Aorta (tissue), 5 donors: ENCODE data around the gene SMIM45. TPM values are rescaled to one million over a fixed set of nuclear protein-coding genes. Genes with fewer than 3 reads are reported as not detected.

Experiments used
- ATAC-seq: fragments of 200-7000 bp; cut with Tn5 transposase; one replicate; pipeline ENCODE4 v1.9.1; 2022; ENCODE audit warnings: moderate library complexity; ENCODE audit not compliant: low FRiP score
- DNase-seq, 2 donors: peaks; one replicate each; pipeline ENCODE4 v3.0.0-alpha.2; 2020
- H3K27ac ChIP-seq, 2 donors: one replicate each; pipeline ENCODE4 v1.5.1; 2013; ENCODE audit warnings: low read length in 2 of 2, mild to moderate bottlenecking in 2 of 2, moderate library complexity in 2 of 2, control low read depth in 1 of 2, inconsistent platforms in 1 of 2, low read depth in 1 of 2
- H3K27me3 ChIP-seq, 2 donors: one replicate each; pipeline ENCODE4 v1.6.1; 2013; ENCODE audit warnings: control low read depth in 1 of 2, low read length in 1 of 2, mild to moderate bottlenecking in 1 of 2, moderate library complexity in 1 of 2; ENCODE audit not compliant: insufficient read depth in 2 of 2, control insufficient read depth in 1 of 2
- H3K36me3 ChIP-seq, 2 donors: one replicate each; pipeline ENCODE4 v1.6.1; 2013; ENCODE audit warnings: control low read depth in 1 of 2, low read length in 1 of 2, mild to moderate bottlenecking in 1 of 2; ENCODE audit not compliant: insufficient read depth in 2 of 2, control insufficient read depth in 1 of 2
- H3K4me1 ChIP-seq, 2 donors: one replicate each; pipeline ENCODE4 v1.6.1; 2013; ENCODE audit warnings: low read length in 2 of 2, control low read depth in 1 of 2, mild to moderate bottlenecking in 1 of 2, moderate library complexity in 1 of 2; ENCODE audit not compliant: insufficient read depth in 2 of 2, control insufficient read depth in 1 of 2
- H3K4me3 ChIP-seq, 2 donors: one replicate each; pipeline ENCODE4 v1.5.1; 2013; ENCODE audit warnings: low read length in 2 of 2, control low read depth in 1 of 2, mild to moderate bottlenecking in 1 of 2
- H3K9me3 ChIP-seq: one replicate; pipeline ENCODE4 v1.6.1; 2013; ENCODE audit warnings: mild to moderate bottlenecking, low read length; ENCODE audit not compliant: control insufficient read depth
- WGBS, 2 donors: extraction: QIAGEN DNeasy Blood & Tissue Kit; methylation state at CpG; one replicate each; pipeline ENCODE4 v1.1.7; 2013; 5-methylcytosine and 5-hydroxymethylcytosine counted together
- intact Hi-C, 2 donors: fragments of 100-400 bp; cut with DNase I; formaldehyde crosslinking; loops; one replicate each; pipeline versions ENCODE4 v1.14.2 to v1.15.0; 2022
- polyA plus RNA-seq, 2 donors: library from polyadenylated mRNA; stranded (reverse); fragments of 200-250 nt; gene quantifications; one replicate each; pipeline ENCODE4 v1.2.3, GENCODE V29; 2013
- total RNA-seq, 2 donors: library from RNA; stranded (reverse); fragmentation: NEBNext Ultra II Directional; extraction: Animal tissue kit (Norgen Biotek cat#: 25700); gene quantifications; one replicate each; pipeline ENCODE4 v1.2.1, GENCODE V29; 2021
- donor health status: healthy with polysubstance abuse.
- donor health status: Bipolar disorder and iron deficiency.
- donor health status: DM: no; HTN: no; CAD: no.
- donor health status: DM: no; HTN: no; CAD: no.
- donor health status: DM: yes; HTN: yes; CAD: no.

Gene SMIM45

DNA sequence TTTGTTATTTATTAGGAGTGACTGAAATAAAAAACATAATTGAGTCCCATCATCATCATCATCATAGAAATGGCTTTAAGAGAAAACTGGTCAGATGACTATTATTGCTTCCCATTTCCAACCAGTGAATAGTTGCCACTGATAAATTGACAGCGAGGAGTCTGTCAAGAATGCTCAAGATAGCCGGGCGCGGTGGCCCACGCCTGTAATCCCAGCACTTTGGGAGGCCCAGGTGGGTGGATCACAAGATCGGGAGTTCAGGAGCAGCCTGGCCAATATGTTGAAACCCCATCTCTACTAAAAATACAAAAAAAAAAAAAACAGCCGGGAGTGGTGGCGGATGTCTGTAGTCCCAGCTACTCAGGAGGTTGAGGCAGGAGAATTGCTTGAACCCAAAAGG is 48.5 kb downstream of the SMIM45 start:
- DNase-seq (peak in 1 of 2 donors; percentile 55), ATAC-seq (no peak)
- H3K27me3 ChIP-seq = no peaks in the 10 kb centered on the region
- no peak overlapping the region for H3K27ac ChIP-seq
- peaks cover 2% of the 10 kb centered on the region for H3K9me3 ChIP-seq
- H3K36me3 ChIP-seq = no peaks in the 10 kb centered on the region
- 93 to 96% methylated on average over 8 of the region's 8 CpGs for WGBS, 2 donors
- no peaks in the 10 kb centered on the region for H3K4me1 ChIP-seq
- intact Hi-C loops = no loop called here
- H3K4me3 ChIP-seq = no peak overlapping the region

DNA sequence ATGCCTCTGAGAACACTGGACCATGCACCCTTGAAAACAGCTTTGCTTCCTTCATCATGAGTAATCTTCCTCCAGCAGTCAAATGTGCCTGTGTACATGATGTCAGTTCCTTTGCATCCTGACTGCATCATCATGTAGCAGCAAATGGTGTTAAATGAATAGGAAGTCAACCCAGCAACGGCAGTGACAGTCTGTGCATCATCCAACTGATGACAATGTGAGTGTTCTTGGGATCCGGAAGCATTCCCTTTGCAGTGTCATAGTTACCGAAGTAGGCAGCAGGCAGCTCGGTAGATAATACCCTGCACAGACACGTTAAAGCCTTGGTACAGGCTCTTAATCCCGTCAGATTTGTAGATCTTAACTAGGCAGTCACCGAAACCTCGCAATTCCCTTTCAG is 49.2 kb downstream of the SMIM45 start:
- H3K36me3 ChIP-seq = no peaks in the 10 kb centered on the region
- H3K27ac ChIP-seq = no peak overlapping the region
- no peak overlapping the region for H3K4me3 ChIP-seq
- intact Hi-C loops = no loop called here
- H3K27me3 ChIP-seq = no peaks in the 10 kb centered on the region
- H3K4me1 ChIP-seq = no peaks in the 10 kb centered on the region
- WGBS, 2 donors = 83 to 88% methylated on average over 8 of the region's 8 CpGs
- no peak for ATAC-seq
- DNase-seq = no peak
- H3K9me3 ChIP-seq = peaks cover 2% of the 10 kb centered on the region

DNA sequence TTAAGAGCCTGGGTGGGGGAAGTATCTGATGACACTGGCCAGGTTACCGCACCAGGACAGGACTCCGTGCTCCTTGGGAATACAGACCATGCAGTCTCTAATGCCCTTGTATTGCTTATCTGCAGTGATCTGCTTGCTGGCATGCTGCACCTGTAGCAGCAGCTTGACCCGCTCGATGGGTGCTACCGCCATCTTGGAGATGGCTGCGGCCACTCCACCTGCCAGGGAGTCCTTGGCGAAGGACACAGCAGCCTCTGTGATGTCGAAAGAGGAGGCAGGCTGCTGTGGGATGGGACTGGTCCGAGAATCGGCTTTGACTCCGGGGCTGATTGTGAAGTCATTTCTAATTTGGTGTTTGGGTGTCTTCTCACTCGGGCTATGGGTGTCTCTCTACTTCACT is 49.8 kb downstream of the SMIM45 start:
- DNase-seq = no peak
- intact Hi-C loops = no loop called here
- Histone ChIP-seq H3K27ac (no peak overlapping the region), H3K27me3 (no peaks in the 10 kb centered on the region), H3K9me3 (peaks cover 2% of the 10 kb centered on the region), H3K4me3 (no peak overlapping the region), H3K36me3 (no peaks in the 10 kb centered on the region), H3K4me1 (no peaks in the 10 kb centered on the region)
- 94 to 96% methylated on average over 12 of the region's 12 CpGs for WGBS, 2 donors
- no peak for ATAC-seq

DNA sequence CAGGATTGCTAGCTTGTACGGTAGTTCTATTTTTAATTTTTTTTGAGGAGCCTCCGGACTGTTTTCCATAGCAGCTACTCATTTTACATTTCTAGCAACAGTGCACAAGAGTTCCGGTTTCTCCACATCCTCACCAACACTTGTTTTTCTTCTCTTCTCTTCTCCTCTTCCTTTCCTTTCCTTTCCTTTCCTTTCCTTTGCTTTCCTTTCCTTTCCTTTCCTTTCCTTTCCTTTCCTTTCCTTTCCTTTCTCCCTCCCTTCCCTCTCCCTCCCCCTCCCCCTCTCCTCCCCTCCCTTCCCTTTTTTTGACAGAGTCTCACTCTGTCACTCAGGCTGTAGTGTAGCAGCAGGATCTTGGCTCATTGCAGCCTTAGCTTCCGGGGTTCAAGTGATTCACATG is 56.0 kb downstream of the SMIM45 start:
- DNase-seq = no peak
- H3K4me1 ChIP-seq = no peaks in the 10 kb centered on the region
- no peaks in the 10 kb centered on the region for H3K36me3 ChIP-seq
- no peaks in the 10 kb centered on the region for H3K27me3 ChIP-seq
- no peak for ATAC-seq
- WGBS, 2 donors = 68 to 78% methylated on average over 4 of the region's 4 CpGs
- H3K9me3 ChIP-seq = no peaks in the 10 kb centered on the region
- H3K27ac ChIP-seq = no peak overlapping the region
- no peak overlapping the region for H3K4me3 ChIP-seq
- intact Hi-C loops = no loop called here

Other genes with a start within 250 kb of the SMIM45 start
- 1 to 10 TPM; 4.1 to 7.3 TPM for gene CCDC134, start 151.5 kb upstream of the SMIM45 start, total RNA-seq
- gene CCDC134, start 151.5 kb upstream of the SMIM45 start, polyA plus RNA-seq = 1 to 10 TPM in 1 of 2 donors, not detected in 1; 1.0 TPM
- gene SREBF2, start 119.0 kb upstream of the SMIM45 start, total RNA-seq = 10 to 100 TPM; 68.2 to 86.3 TPM
- gene SREBF2, start 119.0 kb upstream of the SMIM45 start, polyA plus RNA-seq = 10 to 100 TPM; 11.0 to 19.2 TPM
- gene SHISA8, start 37.1 kb upstream of the SMIM45 start, total RNA-seq = not detected
- gene SHISA8, start 37.1 kb upstream of the SMIM45 start, polyA plus RNA-seq = not detected
- gene TNFRSF13C, start 25.3 kb upstream of the SMIM45 start, total RNA-seq = under 1 TPM; 0.24 to 0.32 TPM
- gene TNFRSF13C, start 25.3 kb upstream of the SMIM45 start, polyA plus RNA-seq = not detected
- under 1 TPM; 0.58 to 0.84 TPM for gene CENPM, start 5.0 kb upstream of the SMIM45 start, total RNA-seq
- gene CENPM, start 5.0 kb upstream of the SMIM45 start, polyA plus RNA-seq = 1 to 10 TPM in 1 of 2 donors, not detected in 1; 2.6 TPM
- gene SEPTIN3, start 17.3 kb downstream of the SMIM45 start, total RNA-seq = under 1 TPM; 0.63 to 0.68 TPM
- under 1 TPM in 1 of 2 donors, not detected in 1; 0.05 TPM for gene SEPTIN3, start 17.3 kb downstream of the SMIM45 start, polyA plus RNA-seq
- 1 to 10 TPM in 1 of 2 donors, under 1 TPM in 1; 0.81 to 2.9 TPM for gene WBP2NL, start 46.6 kb downstream of the SMIM45 start, total RNA-seq
- under 1 TPM in 1 of 2 donors, not detected in 1; 0.36 TPM for gene WBP2NL, start 46.6 kb downstream of the SMIM45 start, polyA plus RNA-seq
- 10 to 100 TPM; 22.3 to 27.6 TPM for gene NAGA, start 118.7 kb downstream of the SMIM45 start, total RNA-seq
- gene NAGA, start 118.7 kb downstream of the SMIM45 start, polyA plus RNA-seq = 10 to 100 TPM in 1 of 2 donors, 1 to 10 TPM in 1; 8.4 to 16.3 TPM
- 10 to 100 TPM; 14.4 to 24.4 TPM for gene PHETA2, start 122.1 kb downstream of the SMIM45 start, total RNA-seq
- 10 to 100 TPM; 12.8 to 16.6 TPM for gene PHETA2, start 122.1 kb downstream of the SMIM45 start, polyA plus RNA-seq
- gene SMDT1, start 127.5 kb downstream of the SMIM45 start, total RNA-seq = 10 to 100 TPM; 62.9 to 71.3 TPM
- gene SMDT1, start 127.5 kb downstream of the SMIM45 start, polyA plus RNA-seq = 100 to 1,000 TPM in 1 of 2 donors, 10 to 100 TPM in 1; 93.8 to 143 TPM
- 10 to 100 TPM; 30.6 to 34.1 TPM for gene NDUFA6, start 138.6 kb downstream of the SMIM45 start, total RNA-seq
- gene NDUFA6, start 138.6 kb downstream of the SMIM45 start, polyA plus RNA-seq = 10 to 100 TPM; 72.3 to 81.5 TPM
- 1 to 10 TPM; 1.0 to 1.1 TPM for gene CYP2D6, start 178.7 kb downstream of the SMIM45 start, total RNA-seq
- gene CYP2D6, start 178.7 kb downstream of the SMIM45 start, polyA plus RNA-seq = 1 to 10 TPM; 1.8 to 3.8 TPM